ACHN (cell line): ENCODE results near the gene UCMA.

Source experiments
- DNase-seq: peaks from one replicate; pipeline ENCODE4 v3.0.0-alpha.2; 2015
- in situ Hi-C: cut with HindIII; loops from 2 replicates; pipeline ENCODE4 v1.10.0; 2017; ENCODE audit warnings: low sequenced_read_pairs, low pct_ligation_motif_present, low pct_unique_long_range_greater_than_20kb

Gene UCMA

DNA sequence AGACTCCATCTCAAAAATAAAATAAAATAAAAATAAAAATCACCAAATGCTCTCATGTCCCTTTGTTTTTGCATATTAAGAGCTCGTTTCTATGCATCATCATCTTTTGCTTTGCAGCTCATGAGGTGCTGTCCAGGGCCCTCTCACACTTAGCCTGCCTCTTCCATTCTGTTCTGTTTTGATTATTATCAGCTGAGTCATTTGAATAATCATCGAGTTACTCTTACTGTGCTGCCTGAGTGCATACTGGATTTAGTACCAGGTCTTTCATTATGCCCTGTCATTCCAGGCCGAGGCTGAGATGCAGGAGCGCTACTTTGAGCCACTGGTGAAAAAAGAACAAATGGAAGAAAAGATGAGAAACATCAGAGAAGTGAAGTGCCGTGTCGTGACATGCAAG is 33.0 kb downstream of the UCMA start:
- in situ Hi-C loops = no loop called here

GRCh38 chr10:13195016-13195415 is 39.2 kb downstream of the UCMA start:
- in situ Hi-C loops = no loop called here
- no peak for DNase-seq

More for the DNA sequence above, 33.0 kb downstream of the UCMA start:
- DNase-seq = no peak

DNA sequence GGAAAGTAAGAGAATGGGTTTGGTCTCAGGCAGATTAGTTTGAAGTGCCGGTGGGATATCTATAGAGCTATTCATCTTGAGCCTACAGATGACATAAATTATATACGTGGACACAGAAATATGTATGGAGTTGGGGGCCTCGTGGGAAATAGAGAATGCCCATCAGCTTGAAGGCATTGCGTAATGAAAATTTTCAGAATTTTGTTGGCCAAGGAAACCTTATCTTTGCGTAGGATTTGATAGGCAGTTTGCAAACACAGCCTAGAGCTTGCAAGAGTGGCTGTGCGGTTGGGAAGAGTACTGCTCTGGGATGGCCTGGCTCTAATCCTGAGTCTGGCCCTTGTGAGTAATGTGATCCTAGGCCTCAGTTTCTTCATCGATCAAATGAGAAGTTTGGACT is 40.5 kb downstream of the UCMA start:
- in situ Hi-C loops = no loop called here
- DNase-seq = no peak

DNA sequence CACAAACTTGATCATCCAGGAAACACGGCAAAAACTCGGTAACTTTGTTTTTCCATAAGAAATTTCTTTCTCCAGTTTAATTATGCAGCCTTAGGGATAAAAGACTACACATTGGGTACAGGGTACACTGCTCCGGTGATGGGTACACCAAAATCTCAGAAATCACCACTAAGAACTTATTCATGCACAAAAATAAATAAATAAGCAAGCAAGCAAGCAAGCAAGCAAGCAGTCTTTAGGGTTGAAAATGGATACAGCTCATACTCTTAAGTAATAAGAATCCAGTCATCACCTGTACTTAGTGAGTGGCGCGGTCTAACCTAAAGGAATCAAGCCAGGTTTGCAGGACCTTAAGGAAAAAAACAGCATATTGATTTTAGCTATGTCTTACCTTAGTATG is 42.8 kb downstream of the UCMA start:
- DNase-seq = no peak
- in situ Hi-C loops = no loop called here

DNA sequence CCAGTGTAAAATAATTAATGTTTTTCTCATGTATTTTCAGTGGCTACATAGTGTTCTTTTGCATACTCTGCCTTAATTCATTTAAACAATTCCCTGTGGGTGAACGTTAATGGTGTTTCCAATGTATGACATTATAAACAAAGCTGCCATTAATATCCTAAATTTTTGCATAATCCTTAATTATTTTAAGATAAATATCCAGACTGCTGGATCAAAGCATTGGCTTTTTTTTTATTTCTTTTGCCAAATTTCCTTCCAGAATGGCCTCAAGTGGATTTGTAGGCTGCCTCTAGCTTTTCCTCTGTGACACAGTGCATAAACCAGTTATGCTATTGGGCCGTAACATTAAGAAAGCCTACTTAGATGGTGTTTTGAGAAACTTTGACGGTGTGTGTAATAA is 43.4 kb downstream of the UCMA start:
- in situ Hi-C loops = no loop called here
- DNase-seq = no peak

DNA sequence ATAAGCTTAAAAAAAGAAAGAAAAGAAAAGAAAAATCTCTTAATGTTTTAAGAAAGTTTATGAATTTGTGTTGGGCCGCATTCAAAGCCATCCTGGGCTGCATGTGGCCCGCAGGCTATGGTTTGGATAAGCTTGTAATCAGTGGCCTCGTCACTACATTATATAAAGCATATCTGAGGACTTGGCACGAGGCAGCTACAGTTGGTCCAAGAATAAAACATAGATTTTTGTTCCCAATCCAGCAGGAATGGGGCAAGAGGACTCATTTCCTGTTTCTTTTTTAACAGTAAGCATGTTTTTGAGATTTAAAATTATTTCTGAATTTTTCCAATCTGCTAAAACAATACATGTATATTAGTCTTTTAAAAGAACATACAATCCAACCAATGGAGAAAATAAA is 44.2 kb downstream of the UCMA start:
- in situ Hi-C loops = no loop called here
- DNase-seq = no peak

GRCh38 chr10:13188593-13188992 is 45.6 kb downstream of the UCMA start:
- no peak for DNase-seq
- in situ Hi-C loops = no loop called here

DNA sequence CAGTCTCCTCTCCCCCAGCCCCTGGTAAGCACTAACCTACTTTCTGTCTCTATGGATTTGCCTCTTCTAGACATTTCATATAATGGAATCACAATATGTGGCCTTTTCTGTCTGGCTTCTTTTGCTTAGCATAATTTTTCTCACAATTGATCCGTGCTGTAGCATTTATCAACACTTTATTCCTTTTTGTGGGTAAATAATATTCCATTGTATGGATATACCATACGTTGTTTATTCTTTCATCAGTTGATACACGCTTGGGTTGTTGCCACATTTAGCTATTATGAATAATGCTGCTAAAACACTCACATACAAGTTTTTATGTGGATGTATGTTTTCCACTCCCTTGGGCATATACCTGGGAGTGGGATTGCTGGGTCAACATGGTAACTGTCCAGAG is 47.0 kb downstream of the UCMA start:
- no peak for DNase-seq
- in situ Hi-C loops = no loop called here

DNA sequence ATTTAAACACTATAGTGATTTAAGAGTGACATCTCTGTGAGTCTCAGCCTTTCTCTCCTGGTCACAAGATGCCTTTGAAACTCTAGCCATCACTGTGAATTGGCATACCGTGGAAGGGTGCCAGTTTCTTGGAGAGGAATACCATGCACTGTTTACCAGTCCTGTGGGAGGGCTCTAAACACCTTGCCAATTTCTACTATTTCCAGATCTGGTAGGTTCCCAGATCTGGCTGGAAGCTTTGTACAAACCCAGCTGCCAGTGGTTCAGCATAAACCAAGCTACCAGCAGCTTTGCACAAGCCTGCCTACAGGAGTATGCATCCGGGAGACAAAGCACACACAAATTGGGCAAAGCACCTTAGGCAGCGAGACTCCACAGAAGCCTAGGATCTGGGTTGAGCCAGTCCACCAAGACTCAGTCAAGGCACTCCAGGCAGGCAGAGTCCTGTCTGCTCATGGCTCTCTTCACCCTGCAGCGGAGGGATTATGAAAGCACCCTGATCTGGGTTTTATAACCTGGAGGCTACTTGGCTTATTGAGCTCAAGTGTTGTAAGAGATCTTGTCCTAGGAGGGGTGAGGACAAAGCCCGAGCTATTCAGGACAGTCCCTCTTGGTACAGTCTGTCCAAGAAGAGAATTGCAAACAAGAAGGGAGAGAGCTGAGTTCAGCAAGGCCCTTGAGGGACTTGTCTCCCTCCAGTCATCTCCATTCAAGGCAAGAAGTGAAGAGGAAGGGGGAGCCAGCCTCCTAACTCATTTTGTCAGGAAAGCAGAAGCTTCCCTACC is 49.3 kb downstream of the UCMA start:
- in situ Hi-C loops = no loop called here
- no peak for DNase-seq

DNA sequence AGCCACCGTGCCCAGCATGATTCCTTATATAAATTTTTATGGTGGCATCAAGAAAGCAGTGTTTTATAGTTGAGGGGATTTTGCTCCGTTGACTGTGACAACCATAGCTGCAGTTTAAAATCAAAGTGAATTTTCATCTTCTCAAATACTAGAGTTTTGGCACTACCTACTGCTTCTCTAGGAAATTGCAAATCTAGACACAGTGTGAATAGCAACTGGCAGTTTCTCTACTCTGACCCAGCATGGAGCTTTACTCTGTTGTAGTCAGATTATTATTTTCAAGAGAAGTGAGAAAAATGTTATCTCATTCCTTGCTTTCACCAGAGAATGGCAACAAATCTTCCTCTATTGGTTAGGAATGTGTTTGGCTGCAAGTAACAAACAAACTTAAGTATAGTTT is 49.9 kb downstream of the UCMA start:
- in situ Hi-C loops = no loop called here
- DNase-seq = no peak

DNA sequence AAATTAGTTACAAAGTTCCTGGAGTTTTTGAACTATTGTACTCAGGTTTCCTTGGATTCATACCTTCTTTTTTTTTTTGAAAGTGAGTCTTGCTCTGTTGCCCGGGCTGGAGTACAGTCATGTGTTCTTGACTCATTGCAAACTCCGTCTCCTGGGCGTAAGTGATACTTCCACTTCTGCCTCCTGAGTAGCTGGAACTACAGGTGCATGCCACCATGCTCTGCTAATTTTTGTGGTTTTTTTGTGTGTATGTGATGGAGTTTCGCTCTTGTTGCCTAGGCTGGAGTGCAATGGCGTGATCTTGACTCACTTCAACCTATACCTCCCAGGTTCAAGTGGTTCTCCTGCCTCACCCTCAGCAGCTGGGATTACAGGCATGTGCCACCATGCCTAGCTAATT is 50.5 kb downstream of the UCMA start:
- in situ Hi-C loops = no loop called here
- no peak for DNase-seq

DNA sequence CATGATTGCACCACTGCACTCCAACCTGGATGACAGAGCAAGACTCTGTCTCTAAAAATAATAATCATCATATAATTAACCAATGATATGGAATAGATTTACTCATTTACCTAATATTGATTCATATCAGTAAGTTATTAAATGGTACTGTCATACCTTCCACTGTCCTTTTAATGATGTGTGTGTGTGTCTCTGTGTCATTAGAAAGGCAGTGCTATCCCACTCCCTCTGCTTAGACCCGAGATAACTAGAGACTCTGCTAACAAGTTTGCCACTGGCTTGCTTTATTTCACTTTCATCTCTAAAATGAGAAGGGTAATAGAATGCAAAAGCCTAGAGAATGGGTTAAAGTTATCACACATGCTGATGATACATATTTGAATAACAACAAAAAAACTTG is 51.8 kb downstream of the UCMA start:
- in situ Hi-C loops = no loop called here
- DNase-seq = no peak

- DNase-seq = no peak
- in situ Hi-C loops = no loop called here
Measured at GRCh38 chr10:13180788-13181187, 53.4 kb downstream of the UCMA start.

- in situ Hi-C loops = no loop called here
- DNase-seq = no peak
Measured at GRCh38 chr10:13173616-13174015, 60.6 kb downstream of the UCMA start.
